Measurements from ENCODE around the gene ST6GALNAC5.

The ST6GALNAC5 gene

GRCh38 chr1:77030401-77031105 lies 163.3 kb downstream of the ST6GALNAC5 start:
- H3K4me3 ChIP-seq (ENCODE audit: low read length) = no peak overlapping the region
- no peak for DNase-seq (ENCODE audit: low read depth, low spot score)

DNA sequence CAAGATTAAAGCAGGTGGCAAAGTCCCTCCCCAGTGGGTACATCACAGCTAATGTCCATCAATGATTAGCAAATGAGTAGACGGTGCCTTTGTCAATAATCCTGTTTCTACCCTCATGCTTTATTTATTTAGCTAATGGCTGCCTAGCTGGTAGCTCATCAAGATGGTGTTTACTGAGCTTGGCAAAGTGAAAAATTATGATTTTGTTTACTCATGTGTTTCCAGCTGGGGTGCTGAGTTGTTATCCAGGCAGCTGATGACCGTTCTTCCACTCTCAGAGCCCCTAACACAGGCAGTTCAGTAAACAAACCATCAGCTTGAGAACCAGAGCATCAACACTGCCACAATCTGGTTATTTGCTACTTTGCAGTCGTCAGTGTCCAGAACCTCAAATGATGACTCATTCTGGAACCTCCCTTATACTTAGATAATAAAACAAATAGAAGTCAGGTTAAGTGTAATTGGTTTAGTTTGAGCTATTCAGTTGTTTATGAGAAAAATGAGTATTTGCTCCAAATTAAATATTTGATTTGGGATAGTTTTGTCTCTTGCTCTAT lies 163.9 kb downstream of the ST6GALNAC5 start:
- no peak overlapping the region for H3K4me3 ChIP-seq (ENCODE audit: low read length)
- no peak for DNase-seq (ENCODE audit: low read depth, low spot score)

DNA sequence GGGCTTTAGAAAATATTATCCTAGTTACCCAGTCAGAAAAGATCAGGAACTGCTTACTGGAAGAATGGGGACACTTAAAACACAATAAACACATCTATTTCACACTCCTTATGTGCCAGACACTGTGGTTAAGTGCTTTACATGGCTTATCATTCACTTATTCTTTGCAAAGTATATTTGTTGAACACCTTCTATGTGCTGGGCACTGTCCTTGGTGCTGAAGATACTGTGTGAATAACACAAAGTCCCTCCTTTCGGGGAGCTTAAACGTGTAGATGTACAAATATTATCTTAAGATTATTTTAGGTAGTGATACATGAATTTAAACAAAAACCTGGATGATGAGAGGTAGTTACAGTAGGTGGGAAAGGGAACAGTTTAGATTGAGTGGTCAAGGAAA lies 169.3 kb downstream of the ST6GALNAC5 start:
- peak; percentile 39 for DNase-seq (ENCODE audit: low read depth, low spot score)
- H3K4me3 ChIP-seq (ENCODE audit: low read length) = no peak overlapping the region

DNA sequence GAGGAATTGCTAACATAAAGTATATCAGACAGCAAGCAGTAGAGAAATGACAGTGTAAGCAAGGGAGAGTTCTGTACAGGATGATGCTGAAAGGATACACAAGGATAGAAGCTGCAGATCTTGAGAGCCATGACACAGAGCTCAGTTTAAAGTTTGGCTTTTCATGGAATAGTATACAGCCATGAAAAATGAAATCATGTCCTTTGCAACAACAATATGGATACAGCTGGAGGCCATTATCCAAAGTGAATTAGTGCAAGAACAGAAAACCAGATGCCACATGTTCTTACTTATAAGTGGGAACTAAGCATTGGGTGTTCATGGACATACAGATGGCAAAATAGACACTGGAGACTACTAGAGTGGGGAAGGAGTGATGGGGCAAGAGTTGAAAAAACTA lies 169.8 kb downstream of the ST6GALNAC5 start:
- no peak for DNase-seq (ENCODE audit: low read depth, low spot score)
- no peak overlapping the region for H3K4me3 ChIP-seq (ENCODE audit: low read length)

GRCh38 chr1:77038000-77038399 lies 170.7 kb downstream of the ST6GALNAC5 start:
- DNase-seq (ENCODE audit: low read depth, low spot score) = no peak
- no peak overlapping the region for H3K4me3 ChIP-seq (ENCODE audit: low read length)

- H3K4me3 ChIP-seq (ENCODE audit: low read length) = no peak overlapping the region
- DNase-seq (ENCODE audit: low read depth, low spot score) = no peak
These were observed 171.8 kb downstream of the ST6GALNAC5 start for GRCh38 chr1:77039111-77039510.

- no peak overlapping the region for H3K4me3 ChIP-seq (ENCODE audit: low read length)
These were observed 172.5 kb downstream of the ST6GALNAC5 start for GRCh38 chr1:77039739-77040138.

DNA sequence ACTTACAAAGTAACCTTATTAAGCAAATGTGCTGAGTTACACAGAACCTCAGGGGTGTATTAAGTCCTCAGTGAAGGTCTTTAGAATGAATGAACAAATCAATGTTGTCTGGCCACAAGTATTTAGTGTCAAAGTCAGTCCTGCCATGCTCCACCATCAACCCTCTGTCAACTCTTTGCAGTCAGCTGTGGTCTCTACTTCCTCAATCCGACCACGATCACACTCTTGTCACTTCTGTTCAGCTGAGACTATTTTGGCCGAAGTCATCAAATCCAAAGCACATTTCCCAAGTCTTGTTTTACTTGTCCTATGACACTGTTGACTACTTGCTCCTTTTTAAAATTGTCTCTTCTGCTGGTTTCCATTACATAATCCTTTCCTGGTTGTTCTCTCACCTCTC lies 173.5 kb downstream of the ST6GALNAC5 start:
- DNase-seq (ENCODE audit: low read depth, low spot score) = no peak
- no peak overlapping the region for H3K4me3 ChIP-seq (ENCODE audit: low read length)

More at GRCh38 chr1:77039739-77040138, 172.5 kb downstream of the ST6GALNAC5 start:
- DNase-seq (ENCODE audit: low read depth, low spot score) = no peak

DNA sequence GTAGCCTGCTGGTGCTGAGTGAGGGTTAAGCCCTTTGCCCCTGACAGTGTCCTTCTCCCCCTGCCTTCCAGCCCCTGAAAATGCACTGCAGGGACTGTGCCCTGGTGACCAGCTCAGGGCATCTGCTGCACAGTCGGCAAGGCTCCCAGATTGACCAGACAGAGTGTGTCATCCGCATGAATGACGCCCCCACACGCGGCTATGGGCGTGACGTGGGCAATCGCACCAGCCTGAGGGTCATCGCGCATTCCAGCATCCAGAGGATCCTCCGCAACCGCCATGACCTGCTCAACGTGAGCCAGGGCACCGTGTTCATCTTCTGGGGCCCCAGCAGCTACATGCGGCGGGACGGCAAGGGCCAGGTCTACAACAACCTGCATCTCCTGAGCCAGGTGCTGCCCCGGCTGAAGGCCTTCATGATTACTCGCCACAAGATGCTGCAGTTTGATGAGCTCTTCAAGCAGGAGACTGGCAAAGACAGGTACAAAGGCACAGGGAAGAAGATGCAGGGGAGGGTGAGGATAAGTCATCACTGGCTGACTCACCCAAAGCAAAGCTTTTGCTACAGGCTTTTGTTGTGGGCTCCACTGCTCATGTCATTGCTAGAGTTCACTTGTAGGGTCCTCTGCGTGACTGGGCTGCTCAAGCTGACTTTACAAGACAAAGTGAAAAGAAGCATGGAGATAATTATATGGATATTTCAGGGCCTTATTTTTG lies 177.0 kb downstream of the ST6GALNAC5 start:
- no peak overlapping the region for H3K4me3 ChIP-seq (ENCODE audit: low read length)
- no peak for DNase-seq (ENCODE audit: low read depth, low spot score)

- no peak overlapping the region for H3K4me3 ChIP-seq (ENCODE audit: low read length)
- DNase-seq (ENCODE audit: low read depth, low spot score) = no peak
These were observed 180.3 kb downstream of the ST6GALNAC5 start for GRCh38 chr1:77047575-77047974.

GRCh38 chr1:77047978-77048614 lies 180.8 kb downstream of the ST6GALNAC5 start:
- no peak overlapping the region for H3K4me3 ChIP-seq (ENCODE audit: low read length)
- DNase-seq (ENCODE audit: low read depth, low spot score) = peak; percentile 72

GRCh38 chr1:77048615-77049005 lies 181.3 kb downstream of the ST6GALNAC5 start:
- H3K4me3 ChIP-seq (ENCODE audit: low read length) = no peak overlapping the region
- DNase-seq (ENCODE audit: low read depth, low spot score) = no peak

DNA sequence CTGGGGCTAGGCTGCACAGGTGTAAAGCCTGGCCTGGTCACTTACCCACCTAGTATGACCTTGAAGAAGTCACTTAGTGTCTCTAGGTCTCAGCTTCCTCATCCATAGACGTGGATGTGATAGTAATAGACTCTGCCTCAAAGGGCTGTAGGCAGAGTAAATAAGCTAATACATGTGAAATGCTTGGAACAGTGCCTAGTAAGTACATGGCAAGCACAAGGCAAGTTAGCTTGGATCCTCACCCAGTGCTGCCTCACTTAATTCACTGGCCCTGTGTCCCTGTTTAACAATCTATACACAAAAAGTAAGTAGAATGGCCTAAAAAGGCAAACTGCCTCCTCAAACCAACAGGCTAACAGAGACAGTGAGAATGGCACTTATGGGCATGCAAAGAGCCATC lies 184.1 kb downstream of the ST6GALNAC5 start:
- no peak for DNase-seq (ENCODE audit: low read depth, low spot score)

GRCh38 chr1:77056525-77056924 lies 189.2 kb downstream of the ST6GALNAC5 start:
- DNase-seq (ENCODE audit: low read depth, low spot score) = no peak

More for the DNA sequence above, 184.1 kb downstream of the ST6GALNAC5 start:
- H3K4me3 ChIP-seq (ENCODE audit: low read length) = no peak overlapping the region

DNA sequence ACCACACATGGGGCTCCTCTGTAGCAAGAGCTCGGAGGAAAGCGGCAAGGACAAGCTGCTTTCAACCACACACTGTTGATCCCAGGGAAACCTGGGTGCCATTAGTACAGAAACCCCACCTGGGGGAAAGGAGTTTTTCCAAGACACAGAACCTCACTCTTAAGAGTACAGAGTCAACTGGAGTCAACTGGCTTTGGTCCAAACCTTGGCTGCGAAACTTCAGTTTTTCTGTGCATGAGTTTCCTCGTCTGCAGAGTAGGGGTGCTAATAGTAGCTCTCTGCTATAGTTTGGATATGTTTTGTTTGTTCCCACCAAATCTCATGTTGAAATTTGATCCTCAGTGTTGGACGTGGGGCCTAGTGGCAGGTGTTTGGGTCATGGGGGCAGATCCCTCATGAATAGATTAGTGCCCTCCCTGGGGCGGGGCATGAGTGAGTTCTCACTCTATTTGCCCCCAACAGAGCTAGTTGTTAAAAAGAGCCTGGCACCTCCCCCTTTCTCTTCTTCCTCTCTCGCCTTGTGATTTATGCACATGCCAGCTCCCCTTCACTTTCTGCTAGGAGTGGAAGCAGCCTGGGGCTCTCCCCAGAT lies 190.8 kb downstream of the ST6GALNAC5 start:
- DNase-seq (ENCODE audit: low read depth, low spot score) = no peak
- no peak overlapping the region for H3K4me3 ChIP-seq (ENCODE audit: low read length)

More at GRCh38 chr1:77056525-77056924, 189.2 kb downstream of the ST6GALNAC5 start:
- H3K4me3 ChIP-seq (ENCODE audit: low read length) = no peak overlapping the region

DNA sequence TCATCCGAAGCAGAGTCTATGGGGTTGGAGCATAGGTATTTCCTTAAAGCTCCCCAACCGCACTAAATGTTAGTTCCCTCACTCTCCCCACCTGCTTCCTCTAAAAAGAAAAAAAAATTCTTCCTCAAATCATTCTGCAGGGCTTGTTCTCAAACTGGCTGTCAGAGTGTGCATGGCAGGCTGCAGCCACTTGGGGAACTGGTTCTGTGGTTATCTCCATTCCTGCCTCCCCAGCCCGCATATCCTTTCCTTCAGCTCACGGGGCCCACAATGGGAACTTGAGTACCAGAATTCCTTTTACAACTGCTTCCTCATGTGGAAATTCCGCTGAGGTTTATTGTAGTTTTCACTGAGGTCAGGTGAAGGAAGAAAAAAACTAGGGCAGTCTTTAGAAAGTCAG lies 192.7 kb downstream of the ST6GALNAC5 start:
- DNase-seq (ENCODE audit: low read depth, low spot score) = no peak

GRCh38 chr1:77061162-77061561 lies 193.9 kb downstream of the ST6GALNAC5 start:
- no peak overlapping the region for H3K4me3 ChIP-seq (ENCODE audit: low read length)
- DNase-seq (ENCODE audit: low read depth, low spot score) = no peak

More for the DNA sequence above, 192.7 kb downstream of the ST6GALNAC5 start:
- no peak overlapping the region for H3K4me3 ChIP-seq (ENCODE audit: low read length)

DNA sequence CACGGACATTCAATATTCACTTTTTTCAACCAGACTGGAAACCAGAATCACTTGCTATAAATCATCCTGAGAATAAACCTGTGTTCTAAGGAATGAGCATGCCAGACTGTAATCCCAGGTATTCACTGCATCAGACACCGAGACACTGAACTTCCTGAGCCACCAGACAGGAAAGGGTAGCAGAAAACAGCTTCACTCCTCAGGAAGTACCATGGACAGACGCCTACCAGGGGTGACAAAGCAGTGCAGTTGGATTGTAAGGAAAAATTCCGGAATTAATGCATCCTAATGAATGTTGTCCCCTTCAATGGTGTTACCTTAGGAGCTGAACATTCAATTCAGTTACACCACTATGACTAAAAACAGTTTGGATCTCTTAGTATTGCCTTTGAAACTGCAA lies 195.8 kb downstream of the ST6GALNAC5 start:
- DNase-seq (ENCODE audit: low read depth, low spot score) = no peak
- H3K4me3 ChIP-seq (ENCODE audit: low read length) = no peak overlapping the region

DNA sequence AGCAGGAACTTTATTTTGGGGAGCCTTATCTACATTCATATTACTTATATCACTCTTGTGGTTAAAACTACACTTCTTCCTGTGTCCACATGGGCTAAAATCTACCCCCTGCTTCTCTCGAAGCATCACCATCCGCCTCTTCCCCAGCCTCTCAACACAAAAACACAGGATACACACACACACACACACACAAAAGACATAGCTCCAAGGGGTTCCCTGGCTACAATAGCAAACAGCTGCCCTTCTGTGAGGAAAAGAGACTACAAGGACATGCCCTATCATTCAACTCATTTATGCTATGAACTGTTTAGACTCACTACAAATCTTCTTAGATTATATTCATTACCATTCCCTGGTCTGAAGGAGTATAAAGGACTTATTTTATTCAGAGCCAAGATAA lies 197.0 kb downstream of the ST6GALNAC5 start:
- no peak overlapping the region for H3K4me3 ChIP-seq (ENCODE audit: low read length)
- DNase-seq (ENCODE audit: low read depth, low spot score) = no peak
